ENCODE measurements around the gene SERINC5. TPM values are rescaled to one million over a fixed set of nuclear protein-coding genes. Genes with fewer than 3 reads are reported as not detected.

SERINC5 gene
- polyA plus RNA-seq, 3 donors = 5.0 to 35.9 (median 7.3) TPM

DNA sequence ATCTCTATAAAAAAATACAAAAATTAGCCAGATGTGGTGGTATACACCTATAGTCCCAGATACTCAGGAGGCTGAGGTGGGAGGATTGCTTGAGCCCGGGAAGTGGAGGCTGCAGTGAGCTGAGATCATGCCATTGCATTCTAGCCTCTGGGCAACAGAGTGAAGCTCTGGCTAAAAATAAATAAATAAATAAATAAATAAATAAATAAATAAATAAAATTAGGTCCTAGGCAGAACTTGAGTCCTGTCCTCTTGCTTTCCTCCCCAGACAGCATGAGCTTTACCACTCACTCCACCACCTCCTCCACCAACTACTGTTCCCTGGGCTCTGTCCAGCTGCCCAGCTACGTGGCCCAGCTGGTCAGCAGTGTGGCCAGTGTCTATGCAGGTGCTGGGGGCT lies 32.3 kb upstream of the SERINC5 start:
- no peaks in the 10 kb centered on the region for H4K20me1 ChIP-seq (ENCODE audit: insufficient read depth, low read length)
- no peaks in the 10 kb centered on the region for H3K36me3 Mint-ChIP-seq
- H3K27me3 ChIP-seq (ENCODE audit: control insufficient read depth in 2 of 2, insufficient read depth in 2 of 2, low read length in 2 of 2) = no peaks in the 10 kb centered on the region
- H3K4me1 ChIP-seq (ENCODE audit: control insufficient read depth in 1 of 2, insufficient read depth in 2 of 2, low read length in 2 of 2) = no peaks in the 10 kb centered on the region
- no peak for DNase-seq
- intact Hi-C loops (cut with micrococcal nuclease) = no loop called here
- no peak overlapping the region for H3K9ac ChIP-seq (ENCODE audit: insufficient read depth, low read length, poor library complexity, severe bottlenecking)
- no peak overlapping the region for H3K4me3 ChIP-seq (replicated peaks in 1 of 3; ENCODE audit: low read depth in 2 of 3, low read length in 3 of 3)
- H3K27ac ChIP-seq (ENCODE audit: low read depth in 1 of 2, low read length in 2 of 2) = no peak overlapping the region
- H3K4me3 Mint-ChIP-seq = no peak overlapping the region
- H3K36me3 ChIP-seq (replicated peaks in 1 of 2; ENCODE audit: control insufficient read depth in 1 of 2, insufficient read depth in 2 of 2, low read length in 2 of 2) = no peaks in the 10 kb centered on the region
- H3K4me1 Mint-ChIP-seq = peaks cover 6% of the 10 kb centered on the region
- H3K79me2 ChIP-seq (ENCODE audit: insufficient read depth, low read length) = no peaks in the 10 kb centered on the region
- peaks cover 0 to 4% (median 0%) of the 10 kb centered on the region in 7 donors for H3K9me3 Mint-ChIP-seq
- H3K27ac Mint-ChIP-seq = no peak overlapping the region
- no peaks in the 10 kb centered on the region for H3K9me3 ChIP-seq (replicated peaks in 1 of 2; ENCODE audit: control insufficient read depth in 1 of 2, insufficient read depth in 1 of 2, low read length in 2 of 2)
- TF ChIP-seq, protein P1, sequence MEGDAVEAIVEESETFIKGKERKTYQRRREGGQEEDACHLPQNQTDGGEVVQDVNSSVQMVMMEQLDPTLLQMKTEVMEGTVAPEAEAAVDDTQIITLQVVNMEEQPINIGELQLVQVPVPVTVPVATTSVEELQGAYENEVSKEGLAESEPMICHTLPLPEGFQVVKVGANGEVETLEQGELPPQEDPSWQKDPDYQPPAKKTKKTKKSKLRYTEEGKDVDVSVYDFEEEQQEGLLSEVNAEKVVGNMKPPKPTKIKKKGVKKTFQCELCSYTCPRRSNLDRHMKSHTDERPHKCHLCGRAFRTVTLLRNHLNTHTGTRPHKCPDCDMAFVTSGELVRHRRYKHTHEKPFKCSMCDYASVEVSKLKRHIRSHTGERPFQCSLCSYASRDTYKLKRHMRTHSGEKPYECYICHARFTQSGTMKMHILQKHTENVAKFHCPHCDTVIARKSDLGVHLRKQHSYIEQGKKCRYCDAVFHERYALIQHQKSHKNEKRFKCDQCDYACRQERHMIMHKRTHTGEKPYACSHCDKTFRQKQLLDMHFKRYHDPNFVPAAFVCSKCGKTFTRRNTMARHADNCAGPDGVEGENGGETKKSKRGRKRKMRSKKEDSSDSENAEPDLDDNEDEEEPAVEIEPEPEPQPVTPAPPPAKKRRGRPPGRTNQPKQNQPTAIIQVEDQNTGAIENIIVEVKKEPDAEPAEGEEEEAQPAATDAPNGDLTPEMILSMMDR (IDR thresholded peaks at IDR 0.05) = no peak
- WGBS (ENCODE audit: insufficient coverage) = no CpG with 5 or more reads among the region's 2 CpGs
- no peak overlapping the region for H2AFZ ChIP-seq (ENCODE audit: insufficient read depth, low read depth, low read length, poor library complexity, severe bottlenecking)
- H3K27me3 Mint-ChIP-seq (ENCODE audit: low read depth in 3 of 3) = peaks cover 1 to 3% (median 2%) of the 10 kb centered on the region in 3 donors
- H3K4me2 ChIP-seq (replicated peaks; ENCODE audit: extremely low read depth, low read length, poor library complexity, severe bottlenecking) = no peak overlapping the region

DNA sequence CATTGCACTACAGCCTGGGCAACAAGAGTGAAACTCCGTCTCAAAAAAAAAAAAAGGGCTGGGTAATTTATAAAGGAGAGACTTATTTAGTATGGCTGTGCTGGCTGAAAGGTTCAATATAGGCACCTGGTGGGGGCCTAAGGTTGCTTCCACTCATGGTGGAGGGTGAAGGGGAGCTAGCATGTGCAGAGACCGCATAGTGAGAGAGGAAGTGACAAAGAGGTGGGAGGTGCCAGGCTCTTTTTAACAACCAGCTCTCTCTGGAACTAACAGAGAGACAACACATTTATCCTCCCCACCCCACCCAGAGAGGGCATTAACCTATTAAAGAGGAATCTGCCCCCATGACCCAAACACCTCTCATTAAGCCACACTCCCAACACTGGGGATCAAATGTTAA lies 28.9 kb upstream of the SERINC5 start:
- Histone ChIP-seq H3K79me2 (ENCODE audit: insufficient read depth, low read length) (no peaks in the 10 kb centered on the region), H3K27ac (ENCODE audit: low read depth in 1 of 2, low read length in 2 of 2) (no peak overlapping the region), H3K4me3 (replicated peaks in 1 of 3; ENCODE audit: low read depth in 2 of 3, low read length in 3 of 3) (no peak overlapping the region), H3K9me3 (replicated peaks in 1 of 2; ENCODE audit: control insufficient read depth in 1 of 2, insufficient read depth in 1 of 2, low read length in 2 of 2) (no peaks in the 10 kb centered on the region), H3K4me2 (replicated peaks; ENCODE audit: extremely low read depth, low read length, poor library complexity, severe bottlenecking) (no peak overlapping the region), H2AFZ (ENCODE audit: insufficient read depth, low read depth, low read length, poor library complexity, severe bottlenecking) (no peak overlapping the region), H3K4me1 (ENCODE audit: control insufficient read depth in 1 of 2, insufficient read depth in 2 of 2, low read length in 2 of 2) (no peaks in the 10 kb centered on the region), H3K36me3 (replicated peaks in 1 of 2; ENCODE audit: control insufficient read depth in 1 of 2, insufficient read depth in 2 of 2, low read length in 2 of 2) (no peaks in the 10 kb centered on the region), H3K27me3 (ENCODE audit: control insufficient read depth in 2 of 2, insufficient read depth in 2 of 2, low read length in 2 of 2) (no peaks in the 10 kb centered on the region), H4K20me1 (ENCODE audit: insufficient read depth, low read length) (no peaks in the 10 kb centered on the region), H3K9ac (ENCODE audit: insufficient read depth, low read length, poor library complexity, severe bottlenecking) (no peak overlapping the region)
- 80% methylated on average over 1 of the region's 2 CpGs for WGBS (ENCODE audit: insufficient coverage)
- H3K27me3 Mint-ChIP-seq (ENCODE audit: low read depth in 3 of 3) = peaks cover 2 to 3% (median 2%) of the 10 kb centered on the region in 3 donors
- H3K4me3 Mint-ChIP-seq = no peak overlapping the region
- H3K9me3 Mint-ChIP-seq = peaks cover 0 to 3% (median 0%) of the 10 kb centered on the region in 7 donors
- peak overlapping the region in 1 of 7 donors; percentile 40 for H3K27ac Mint-ChIP-seq
- TF ChIP-seq, protein P1 (IDR thresholded peaks at IDR 0.05) = no peak
- DNase-seq = no peak
- intact Hi-C loops (cut with micrococcal nuclease) = no loop called here
- H3K36me3 Mint-ChIP-seq = no peaks in the 10 kb centered on the region
- H3K4me1 Mint-ChIP-seq = peaks cover 6% of the 10 kb centered on the region
